AG10803 (cell line): ENCODE measurements around the gene MPL.

Experiments
- DNase-seq: peaks from one replicate; pipeline ENCODE4 v3.0.0; 2010; ENCODE audit warnings: low read depth
- H3K4me3 ChIP-seq: 2 replicates; pipeline ENCODE4 v1.5.1; 2011; ENCODE audit warnings: mild to moderate bottlenecking, low read length, control low read depth
- TF ChIP-seq, protein P1 (sequence below): conservative IDR thresholded peaks from 2 replicates; pipeline ENCODE4 v1.5.1; 2011; ENCODE audit warnings: mild to moderate bottlenecking, low read length, control low read depth, inconsistent platforms

Gene MPL

DNA sequence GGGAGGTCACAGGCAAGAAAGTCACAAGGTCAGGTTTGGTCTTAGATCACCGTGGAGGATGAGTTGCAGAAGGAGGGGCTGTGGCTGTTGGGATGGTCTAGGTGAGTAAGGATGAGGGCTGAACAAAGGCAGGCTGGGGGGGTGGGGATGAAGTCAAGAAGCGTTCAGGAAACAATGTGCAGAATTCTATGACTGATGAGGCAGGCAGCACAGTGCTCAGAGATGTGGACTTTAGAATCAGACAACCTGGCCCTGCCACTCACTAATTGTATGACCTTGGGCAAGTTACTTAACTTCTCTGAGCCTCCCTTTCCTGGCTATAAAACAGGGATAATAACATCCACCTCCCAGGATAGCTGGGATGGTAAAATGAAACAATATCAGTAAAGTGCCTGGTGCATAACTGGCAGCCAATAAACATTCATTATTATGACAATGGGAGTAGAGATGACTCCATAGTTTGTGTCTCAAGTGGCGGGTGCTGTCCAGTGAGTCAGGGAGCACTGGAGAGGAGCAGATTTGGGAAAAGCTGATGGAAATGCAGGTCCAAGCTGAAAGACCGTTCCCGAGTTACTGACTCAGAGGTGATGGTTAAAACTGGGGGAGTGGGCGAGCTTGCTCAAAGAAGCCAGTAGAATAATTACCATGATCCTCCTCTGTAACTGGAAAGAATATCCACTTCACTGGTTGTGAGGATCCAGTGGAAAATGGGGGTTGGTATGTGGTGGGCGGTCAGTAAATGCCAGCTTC is 34.7 kb upstream of the MPL start:
- H3K4me3 ChIP-seq, result no peak overlapping the region
- no peak for DNase-seq
- TF ChIP-seq, protein P1, sequence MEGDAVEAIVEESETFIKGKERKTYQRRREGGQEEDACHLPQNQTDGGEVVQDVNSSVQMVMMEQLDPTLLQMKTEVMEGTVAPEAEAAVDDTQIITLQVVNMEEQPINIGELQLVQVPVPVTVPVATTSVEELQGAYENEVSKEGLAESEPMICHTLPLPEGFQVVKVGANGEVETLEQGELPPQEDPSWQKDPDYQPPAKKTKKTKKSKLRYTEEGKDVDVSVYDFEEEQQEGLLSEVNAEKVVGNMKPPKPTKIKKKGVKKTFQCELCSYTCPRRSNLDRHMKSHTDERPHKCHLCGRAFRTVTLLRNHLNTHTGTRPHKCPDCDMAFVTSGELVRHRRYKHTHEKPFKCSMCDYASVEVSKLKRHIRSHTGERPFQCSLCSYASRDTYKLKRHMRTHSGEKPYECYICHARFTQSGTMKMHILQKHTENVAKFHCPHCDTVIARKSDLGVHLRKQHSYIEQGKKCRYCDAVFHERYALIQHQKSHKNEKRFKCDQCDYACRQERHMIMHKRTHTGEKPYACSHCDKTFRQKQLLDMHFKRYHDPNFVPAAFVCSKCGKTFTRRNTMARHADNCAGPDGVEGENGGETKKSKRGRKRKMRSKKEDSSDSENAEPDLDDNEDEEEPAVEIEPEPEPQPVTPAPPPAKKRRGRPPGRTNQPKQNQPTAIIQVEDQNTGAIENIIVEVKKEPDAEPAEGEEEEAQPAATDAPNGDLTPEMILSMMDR, result no peak

DNA sequence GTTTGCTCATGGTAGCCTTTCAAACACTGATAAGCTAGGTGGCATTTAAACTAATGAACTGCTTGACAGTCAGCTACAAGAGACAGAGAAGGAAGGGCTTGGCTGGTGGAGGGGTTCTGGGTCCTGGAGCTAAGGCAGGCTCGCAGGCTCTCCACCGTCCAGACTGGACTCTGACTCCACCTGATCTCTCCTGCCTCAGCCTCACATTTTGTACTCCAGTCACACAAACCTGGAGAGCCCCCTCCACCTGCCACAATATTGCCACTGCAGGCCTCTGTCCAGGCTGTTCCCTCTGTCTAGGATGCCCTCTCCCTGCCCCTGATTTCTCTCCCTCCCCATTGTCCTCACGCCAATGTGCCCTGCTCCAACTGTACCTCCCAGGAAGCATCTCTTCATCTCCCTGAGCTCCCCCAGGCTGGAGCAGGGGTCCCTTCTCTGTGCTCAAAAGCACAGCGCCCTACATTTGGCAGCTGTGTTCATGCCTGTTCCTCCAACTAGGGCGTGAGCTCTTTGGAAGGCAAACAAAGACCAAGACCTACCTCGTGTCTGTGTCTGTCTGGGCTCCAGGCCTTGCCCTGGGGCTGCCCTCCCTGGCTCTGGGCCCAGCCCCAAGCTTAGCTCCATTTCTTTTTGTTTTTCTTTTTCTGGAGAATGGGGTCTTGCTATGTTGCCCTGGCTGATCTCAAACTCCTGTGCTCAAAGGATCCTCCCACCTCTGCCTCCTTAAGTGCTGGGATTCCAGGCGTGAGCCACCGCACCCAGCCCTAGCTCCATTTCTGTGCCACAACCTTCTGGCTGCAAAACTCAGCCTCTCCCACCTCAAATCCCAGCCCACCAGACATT is 33.9 kb upstream of the MPL start:
- TF ChIP-seq, protein P1, result no peak
- H3K4me3 ChIP-seq, result no peak overlapping the region
- DNase-seq, result no peak

DNA sequence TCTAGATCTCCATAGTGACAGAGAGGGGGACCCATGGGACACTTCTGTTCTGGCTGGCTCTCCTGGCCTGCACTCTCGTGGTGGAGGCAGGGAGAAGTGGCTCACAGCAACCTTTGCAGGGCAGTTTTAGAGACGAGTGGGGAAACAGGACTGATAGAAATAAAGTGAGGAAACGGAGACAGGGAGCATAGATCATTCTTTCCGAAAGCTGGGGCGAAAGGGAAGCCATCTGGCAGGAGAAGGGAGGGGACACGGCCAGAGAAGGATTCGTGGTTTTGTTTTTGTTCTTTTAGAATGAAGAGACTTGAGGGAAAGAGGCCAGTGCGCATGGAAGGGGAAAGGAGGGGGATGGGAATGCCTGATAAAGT is 33.3 kb upstream of the MPL start:
- TF ChIP-seq, protein P1, result no peak
- H3K4me3 ChIP-seq, result no peak overlapping the region
- no peak for DNase-seq

DNA sequence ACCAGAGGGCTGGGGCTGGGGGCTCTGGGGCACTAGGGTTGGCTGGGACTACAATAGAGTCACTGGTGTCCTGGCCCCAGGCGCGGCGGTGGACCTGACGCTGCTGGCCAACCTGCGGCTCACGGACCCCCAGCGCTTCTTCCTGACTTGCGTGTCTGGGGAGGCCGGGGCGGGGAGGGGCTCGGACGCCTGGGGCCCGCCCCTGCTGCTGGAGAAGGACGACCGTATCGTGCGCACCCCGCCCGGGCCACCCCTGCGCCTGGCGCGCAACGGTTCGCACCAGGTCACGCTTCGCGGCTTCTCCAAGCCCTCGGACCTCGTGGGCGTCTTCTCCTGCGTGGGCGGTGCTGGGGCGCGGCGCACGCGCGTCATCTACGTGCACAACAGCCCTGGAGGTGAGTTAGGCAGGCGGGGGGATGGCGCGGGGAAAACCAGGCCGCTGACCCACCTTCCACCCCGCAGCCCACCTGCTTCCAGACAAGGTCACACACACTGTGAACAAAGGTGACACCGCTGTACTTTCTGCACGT is 32.8 kb upstream of the MPL start:
- TF ChIP-seq, protein P1, result no peak
- no peak for DNase-seq
- no peak overlapping the region for H3K4me3 ChIP-seq

DNA sequence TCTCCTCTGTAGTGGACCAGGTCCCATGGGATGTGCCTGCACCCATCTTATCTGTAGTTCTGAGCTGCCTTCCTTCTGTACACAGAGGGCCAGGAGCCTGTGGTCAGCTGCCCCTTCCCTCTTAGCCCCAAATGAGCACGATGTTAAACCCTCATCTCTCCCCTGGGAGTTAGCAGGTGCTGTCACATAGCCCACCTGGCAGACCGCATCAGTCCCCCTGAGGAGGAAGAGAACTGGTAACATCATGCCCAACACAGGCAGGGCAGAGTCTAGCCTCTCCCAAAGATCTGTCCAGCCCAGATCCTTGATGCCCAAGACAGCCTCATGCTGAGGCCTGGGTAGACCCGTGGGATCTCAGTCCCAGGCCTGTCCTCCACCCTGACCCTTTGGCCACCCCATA is 32.2 kb upstream of the MPL start:
- no peak overlapping the region for H3K4me3 ChIP-seq
- DNase-seq, result no peak
- TF ChIP-seq, protein P1, result no peak

DNA sequence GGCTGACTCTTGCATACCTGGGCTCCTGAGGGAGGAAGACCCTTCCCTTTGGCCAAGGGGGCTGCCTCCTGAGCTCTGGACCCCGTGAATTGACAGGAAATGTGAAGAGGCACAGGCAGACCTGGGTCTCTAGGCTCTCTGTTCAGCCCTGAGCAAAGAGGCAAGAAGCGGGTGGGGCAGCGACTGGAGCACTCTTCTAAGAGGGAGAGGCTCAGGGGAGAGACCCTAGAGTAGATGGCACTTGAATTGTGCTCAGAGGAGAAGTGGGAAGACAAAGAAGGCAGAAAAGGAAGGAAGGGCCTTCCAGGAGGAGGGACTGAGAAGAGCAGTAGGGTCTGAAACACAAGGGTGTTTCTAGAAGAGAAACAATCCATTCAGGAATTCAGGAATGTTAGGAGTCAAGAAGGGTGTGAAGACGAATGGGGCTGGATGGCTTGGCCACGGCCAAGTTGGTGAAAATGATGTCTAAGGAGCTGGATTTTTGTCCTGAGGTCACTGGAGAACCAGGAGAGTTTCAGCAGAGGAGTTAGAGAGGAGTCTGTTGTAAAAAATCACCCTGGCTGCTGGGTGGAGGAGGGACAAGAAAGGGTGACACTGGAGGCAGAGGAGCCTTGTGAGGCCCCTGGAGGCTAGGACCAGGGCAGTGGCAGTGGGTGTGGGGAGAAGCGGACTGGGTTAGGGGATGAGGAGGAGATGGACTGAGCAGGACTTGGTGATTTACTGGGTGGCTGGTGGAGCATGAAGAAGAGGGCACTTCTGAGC is 31.5 kb upstream of the MPL start:
- no peak for DNase-seq
- TF ChIP-seq, protein P1, result no peak
- no peak overlapping the region for H3K4me3 ChIP-seq
